ENCODE measurements around the gene SH2D5. TPM values are rescaled to one million over a fixed set of nuclear protein-coding genes. Genes with fewer than 3 reads are reported as not detected.

Gene SH2D5
- total and polyA plus RNA-seq, 2 experiments from 2014 or later: 0.53 to 1.1 TPM

- TF ChIP-seq EZH2phosphoT487 (IDR thresholded peaks at IDR 0.05; ENCODE audit: low read depth, severe bottlenecking, unreplicated experiment): no peak
- no peak for TF ChIP-seq EZH2 (IDR thresholded peaks at IDR 0.05; ENCODE audit: borderline replicate concordance)
- no peak for TF ChIP-seq CTCF (IDR thresholded peaks at IDR 0.05; ENCODE audit: poor library complexity)
- Histone ChIP-seq H3K4me1 (ENCODE audit: insufficient read depth) (no peaks in the 10 kb centered on the region), H3K4me3 (no peak overlapping the region), H3K9me2 (replicated peaks; ENCODE audit: insufficient read depth) (no peaks in the 10 kb centered on the region), H3K79me2 (no peaks in the 10 kb centered on the region), H3K27me3 (no peaks in the 10 kb centered on the region), H3K9me3 (ENCODE audit: low read depth) (no peaks in the 10 kb centered on the region), H2AFZ (no peak overlapping the region), H4K20me1 (ENCODE audit: insufficient read depth, poor library complexity, severe bottlenecking) (no peaks in the 10 kb centered on the region), H3K4me2 (no peak overlapping the region), H3K27ac (no peak overlapping the region), H3K36me3 (replicated peaks; ENCODE audit: insufficient read depth, low read depth) (peaks cover 6% of the 10 kb centered on the region)
- no peak for DNase-seq (ENCODE audit: low spot score)
These were observed 10.2 kb upstream of the SH2D5 start for GRCh38 chr1:20742671-20743070.

- Histone ChIP-seq H3K27ac (no peak overlapping the region), H3K36me3 (replicated peaks; ENCODE audit: insufficient read depth, low read depth) (no peaks in the 10 kb centered on the region), H3K79me2 (no peaks in the 10 kb centered on the region), H3K4me2 (no peak overlapping the region), H3K4me1 (ENCODE audit: insufficient read depth) (no peaks in the 10 kb centered on the region), H2AFZ (no peak overlapping the region), H3K27me3 (no peaks in the 10 kb centered on the region), H3K4me3 (no peak overlapping the region), H3K9me3 (ENCODE audit: low read depth) (no peaks in the 10 kb centered on the region), H4K20me1 (ENCODE audit: insufficient read depth, poor library complexity, severe bottlenecking) (no peaks in the 10 kb centered on the region), H3K9me2 (replicated peaks; ENCODE audit: insufficient read depth) (no peaks in the 10 kb centered on the region)
- WGBS (ENCODE audit: low lambda C conversion rate, missing lambda C conversion rate): 98% methylated on average over 2 of the region's 2 CpGs
- TF ChIP-seq EZH2phosphoT487 (IDR thresholded peaks at IDR 0.05; ENCODE audit: low read depth, severe bottlenecking, unreplicated experiment) (no peak), CTCF (IDR thresholded peaks at IDR 0.05; ENCODE audit: poor library complexity) (no peak), EZH2 (IDR thresholded peaks at IDR 0.05; ENCODE audit: borderline replicate concordance) (no peak)
- DNase-seq (ENCODE audit: low spot score): no peak
These were observed 8.3 kb upstream of the SH2D5 start for GRCh38 chr1:20740781-20741180.

- DNase-seq (ENCODE audit: low spot score): no peak
- Histone ChIP-seq H3K4me3 (no peak overlapping the region), H3K27ac (no peak overlapping the region), H3K79me2 (no peaks in the 10 kb centered on the region), H4K20me1 (ENCODE audit: insufficient read depth, poor library complexity, severe bottlenecking) (no peaks in the 10 kb centered on the region), H3K9me3 (ENCODE audit: low read depth) (no peaks in the 10 kb centered on the region), H3K27me3 (no peaks in the 10 kb centered on the region), H3K4me2 (no peak overlapping the region), H3K9me2 (replicated peaks; ENCODE audit: insufficient read depth) (no peaks in the 10 kb centered on the region), H2AFZ (no peak overlapping the region), H3K4me1 (ENCODE audit: insufficient read depth) (no peaks in the 10 kb centered on the region), H3K36me3 (replicated peaks; ENCODE audit: insufficient read depth, low read depth) (no peaks in the 10 kb centered on the region)
- TF ChIP-seq EZH2 (IDR thresholded peaks at IDR 0.05; ENCODE audit: borderline replicate concordance) (no peak), CTCF (IDR thresholded peaks at IDR 0.05; ENCODE audit: poor library complexity) (no peak), EZH2phosphoT487 (IDR thresholded peaks at IDR 0.05; ENCODE audit: low read depth, severe bottlenecking, unreplicated experiment) (no peak)
- 75% methylated on average over 2 of the region's 2 CpGs for WGBS (ENCODE audit: low lambda C conversion rate, missing lambda C conversion rate)
These were observed 6.7 kb upstream of the SH2D5 start for GRCh38 chr1:20739225-20739624.

GRCh38 chr1:20735581-20736111, 3.1 kb upstream of the SH2D5 start:
- WGBS (ENCODE audit: low lambda C conversion rate, missing lambda C conversion rate): 92% methylated on average over 7 of the region's 7 CpGs
- no peaks in the 10 kb centered on the region for H3K9me2 ChIP-seq (replicated peaks; ENCODE audit: insufficient read depth)
- H2AFZ ChIP-seq: no peak overlapping the region
- no peaks in the 10 kb centered on the region for H3K79me2 ChIP-seq
- no peak overlapping the region for H3K27ac ChIP-seq
- peaks cover 16% of the 10 kb centered on the region for H3K4me1 ChIP-seq (ENCODE audit: insufficient read depth)
- TF ChIP-seq EZH2 (IDR thresholded peaks at IDR 0.05; ENCODE audit: borderline replicate concordance) (no peak), CTCF (IDR thresholded peaks at IDR 0.05; ENCODE audit: poor library complexity) (no peak), EZH2phosphoT487 (IDR thresholded peaks at IDR 0.05; ENCODE audit: low read depth, severe bottlenecking, unreplicated experiment) (no peak)
- no peaks in the 10 kb centered on the region for H3K36me3 ChIP-seq (replicated peaks; ENCODE audit: insufficient read depth, low read depth)
- H3K4me2 ChIP-seq: no peak overlapping the region
- peaks cover 10% of the 10 kb centered on the region for H3K27me3 ChIP-seq
- DNase-seq (ENCODE audit: low spot score): no peak
- H4K20me1 ChIP-seq (ENCODE audit: insufficient read depth, poor library complexity, severe bottlenecking): no peaks in the 10 kb centered on the region
- no peak overlapping the region for H3K4me3 ChIP-seq
- H3K9me3 ChIP-seq (ENCODE audit: low read depth): no peaks in the 10 kb centered on the region

Measured in hepatocyte (in vitro differentiated cells).